A673 (cell line): Measurements from ENCODE around the gene FTCD. TPM values are rescaled to one million over a fixed set of nuclear protein-coding genes. Genes with fewer than 3 reads are reported as not detected.
"Not testable (repeated sequence)": the region's sequence is repeated elsewhere in the genome, so short reads cannot be mapped to it uniquely, and the experiment has no call there.

ENCODE experiments used
- BruUV-seq: library from RNA; stranded (reverse); fragments of 400-500 nt; replicated peaks from 2 replicates; lab custom pipeline; 2021; lab: Mats Ljungman, UMichigan
- CTCF ChIA-PET: fragments of 300-600 bp; sonication (Branson Sonifier 250); formaldehyde crosslinking; loops from one replicate; lab custom pipeline; 2022; ENCODE audit warnings: antibody characterized with exemption; lab: Charles Lee
- POLR2A ChIA-PET: fragments of 300-600 bp; sonication (Branson Sonifier 250); formaldehyde crosslinking; loops from one replicate; lab custom pipeline; 2022; ENCODE audit warnings: antibody characterized with exemption; ENCODE audit not compliant: low non-redundant PET; lab: Charles Lee
- DNase-seq: peaks from one replicate; pipeline ENCODE4 v3.0.0-alpha.2; 2015; ENCODE audit warnings: low spot score
- H3K27ac ChIP-seq: fragments of 200-600 bp; sonication (generic); 2 replicates; pipeline ENCODE4 v1.5.1; 2016; ENCODE audit warnings: mixed run types, low read depth, mild to moderate bottlenecking, mixed read lengths, antibody characterized with exemption, low read length; ENCODE audit not compliant: poor library complexity, severe bottlenecking
- H3K27me3 ChIP-seq: fragments of 200-600 bp; sonication (generic); replicated peaks from 2 replicates; pipeline ENCODE4 v1.6.1; 2017; ENCODE audit warnings: mixed run types, low read depth, mild to moderate bottlenecking, mixed read lengths, antibody characterized with exemption, low read length; ENCODE audit not compliant: insufficient read depth, poor library complexity
- H3K36me3 ChIP-seq: fragments of 200-600 bp; sonication (generic); 2 replicates; pipeline ENCODE4 v1.6.1; 2016; ENCODE audit warnings: mixed run types, mild to moderate bottlenecking, mixed read lengths, antibody characterized with exemption, low read length; ENCODE audit not compliant: insufficient read depth, poor library complexity, severe bottlenecking
- H3K4me1 ChIP-seq: fragments of 200-600 bp; sonication (generic); 2 replicates; pipeline ENCODE4 v1.6.1; 2017; ENCODE audit warnings: mixed run types, mild to moderate bottlenecking, mixed read lengths, antibody characterized with exemption, low read length; ENCODE audit not compliant: insufficient read depth, poor library complexity, severe bottlenecking
- H3K4me3 ChIP-seq: fragments of 200-600 bp; sonication (generic); 2 replicates; pipeline ENCODE4 v1.5.1; 2016; ENCODE audit warnings: low read depth, mixed run types, mild to moderate bottlenecking, mixed read lengths, low read length; ENCODE audit not compliant: poor library complexity, severe bottlenecking
- H3K9me3 ChIP-seq: fragments of 200-600 bp; sonication (generic); 2 replicates; pipeline ENCODE4 v1.6.1; 2016; ENCODE audit warnings: mixed run types, low read depth, mild to moderate bottlenecking, mixed read lengths, antibody characterized with exemption, low read length; ENCODE audit not compliant: poor library complexity, severe bottlenecking
- EZH2 ChIP-seq: fragments of 200-600 bp; sonication (generic); IDR thresholded peaks from 2 replicates; pipeline ENCODE4 v1.6.1; 2017; ENCODE audit warnings: borderline replicate concordance, low read depth, mild to moderate bottlenecking, mixed read lengths, antibody characterized with exemption, low read length; ENCODE audit not compliant: poor library complexity, severe bottlenecking
- intact Hi-C: fragments of 100-400 bp; cut with micrococcal nuclease; formaldehyde crosslinking; loops from one replicate; pipeline ENCODE4 v1.10.0; 2022; ENCODE audit not compliant: unreplicated experiment
- total RNA-seq: library from RNA; stranded (reverse); gene quantifications from 2 replicates; pipeline ENCODE4 v1.2.3, GENCODE V29; 2021
- TF ChIP-seq, protein P1 (sequence below): fragments of 300-800, 200-600 bp; sonication (generic); conservative IDR thresholded peaks from 2 replicates; pipeline ENCODE4 v1.5.1; 2017; ENCODE audit warnings: low read depth, mild to moderate bottlenecking, antibody characterized with exemption, low read length, moderate library complexity, mixed read lengths

FTCD gene
- total RNA-seq, 1 experiment from 2014 or later: 5.4 TPM

- ChIA-PET CTCF (no interaction called here), POLR2A (no interaction called here)
- no peak overlapping the region for H3K27ac ChIP-seq
- TF ChIP-seq, protein P1, sequence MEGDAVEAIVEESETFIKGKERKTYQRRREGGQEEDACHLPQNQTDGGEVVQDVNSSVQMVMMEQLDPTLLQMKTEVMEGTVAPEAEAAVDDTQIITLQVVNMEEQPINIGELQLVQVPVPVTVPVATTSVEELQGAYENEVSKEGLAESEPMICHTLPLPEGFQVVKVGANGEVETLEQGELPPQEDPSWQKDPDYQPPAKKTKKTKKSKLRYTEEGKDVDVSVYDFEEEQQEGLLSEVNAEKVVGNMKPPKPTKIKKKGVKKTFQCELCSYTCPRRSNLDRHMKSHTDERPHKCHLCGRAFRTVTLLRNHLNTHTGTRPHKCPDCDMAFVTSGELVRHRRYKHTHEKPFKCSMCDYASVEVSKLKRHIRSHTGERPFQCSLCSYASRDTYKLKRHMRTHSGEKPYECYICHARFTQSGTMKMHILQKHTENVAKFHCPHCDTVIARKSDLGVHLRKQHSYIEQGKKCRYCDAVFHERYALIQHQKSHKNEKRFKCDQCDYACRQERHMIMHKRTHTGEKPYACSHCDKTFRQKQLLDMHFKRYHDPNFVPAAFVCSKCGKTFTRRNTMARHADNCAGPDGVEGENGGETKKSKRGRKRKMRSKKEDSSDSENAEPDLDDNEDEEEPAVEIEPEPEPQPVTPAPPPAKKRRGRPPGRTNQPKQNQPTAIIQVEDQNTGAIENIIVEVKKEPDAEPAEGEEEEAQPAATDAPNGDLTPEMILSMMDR: no peak
- TF ChIP-seq EZH2: no peak
- BruUV-seq: no TSS peak
- no peaks in the 10 kb centered on the region for H3K27me3 ChIP-seq
- no peak overlapping the region for H3K4me3 ChIP-seq
- DNase-seq: no peak
- no peaks in the 10 kb centered on the region for H3K4me1 ChIP-seq
- intact Hi-C loops: no loop called here
- no peaks in the 10 kb centered on the region for H3K36me3 ChIP-seq
- peaks cover 15% of the 10 kb centered on the region for H3K9me3 ChIP-seq
Measured at GRCh38 chr21:46109313-46110221, 45.8 kb downstream of the FTCD start.

DNA sequence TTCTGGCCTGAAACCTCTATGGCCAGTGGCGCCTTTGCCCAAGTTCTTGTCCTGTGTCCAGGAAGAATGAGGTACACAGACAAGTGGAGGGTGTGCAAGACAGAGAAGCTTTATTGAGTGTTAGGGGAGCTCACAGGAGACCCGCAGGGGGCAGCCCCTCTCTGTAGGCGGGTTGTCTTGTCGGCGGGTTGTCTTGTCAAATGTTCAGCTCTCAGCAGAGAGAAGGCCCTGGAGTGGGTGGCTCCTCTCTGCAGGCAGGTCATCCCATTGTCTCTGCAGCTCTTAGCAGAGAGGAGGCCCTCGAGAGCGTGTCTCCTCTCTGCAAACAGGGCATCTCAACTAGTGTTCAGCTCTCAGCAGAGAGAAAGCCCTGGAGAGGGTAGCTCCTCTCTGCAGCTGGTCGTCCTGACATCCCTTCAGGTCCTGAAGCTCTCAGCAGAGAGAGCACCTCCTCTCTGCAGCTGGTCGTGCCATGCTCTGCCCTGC lies 46.5 kb downstream of the FTCD start:
- Histone ChIP-seq H3K4me3 (no peak overlapping the region), H3K9me3 (peaks cover 15% of the 10 kb centered on the region), H3K27ac (no peak overlapping the region), H3K4me1 (no peaks in the 10 kb centered on the region), H3K36me3 (no peaks in the 10 kb centered on the region), H3K27me3 (no peaks in the 10 kb centered on the region)
- ChIA-PET CTCF (interaction anchor here (0.5 kb wide), 1 partner anchor 135 kb away, joined by 13 read pairs; no protein-coding TSS in a partner anchor), POLR2A (no interaction called here)
- TF ChIP-seq, protein P1: no peak
- TF ChIP-seq EZH2: no peak
- BruUV-seq: no TSS peak
- intact Hi-C loops: no loop called here
- no peak for DNase-seq

DNA sequence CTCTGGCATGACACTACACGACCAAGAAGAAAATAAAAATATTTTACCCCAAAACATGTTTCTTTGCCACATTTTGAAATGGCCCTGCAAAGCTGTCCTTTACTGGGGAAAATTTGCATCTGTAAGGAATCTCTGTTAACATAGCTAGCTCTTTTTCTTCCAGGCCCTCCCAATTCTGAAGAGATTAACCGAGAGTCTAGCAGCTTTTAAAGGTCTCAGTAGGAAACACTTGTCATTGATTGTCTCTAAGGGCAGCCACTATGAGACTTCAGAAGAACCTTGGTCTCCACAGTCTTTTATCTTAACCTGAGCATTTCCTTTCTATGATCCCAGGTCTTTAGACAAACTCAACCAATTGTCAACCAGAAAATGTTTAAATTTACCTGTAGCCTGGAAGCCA lies 48.0 kb downstream of the FTCD start:
- H3K27ac ChIP-seq, POLR2A ChIA-PET, H3K4me1 ChIP-seq, CTCF ChIA-PET, BruUV-seq, intact Hi-C loops, H3K36me3 ChIP-seq, H3K4me3 ChIP-seq, DNase-seq, H3K27me3 ChIP-seq: not testable (repeated sequence)
- H3K9me3 ChIP-seq: peaks cover 22% of the 10 kb centered on the region

- POLR2A ChIA-PET: no interaction called here
- H3K27me3 ChIP-seq: peaks cover 2% of the 10 kb centered on the region
- no TSS peak for BruUV-seq
- CTCF ChIA-PET: no interaction called here
- H3K4me3 ChIP-seq: no peak overlapping the region
- H3K27ac ChIP-seq: no peak overlapping the region
- DNase-seq: no peak
- H3K36me3 ChIP-seq: no peaks in the 10 kb centered on the region
- intact Hi-C loops: no loop called here
- no peak for TF ChIP-seq EZH2
- TF ChIP-seq, protein P1: no peak
- peaks cover 27% of the 10 kb centered on the region for H3K9me3 ChIP-seq
- H3K4me1 ChIP-seq: no peaks in the 10 kb centered on the region
Measured at GRCh38 chr21:46104104-46104503, 51.3 kb downstream of the FTCD start.
